Hematopoietic multipotent progenitor cell treated with erythropoietin and hydrocortisone succinate and interleukin-3 and kit ligand, for 4 days (in vitro differentiated cells): ENCODE data around the gene HNRNPK.

Source experiments
- DNase-seq: peaks from one replicate; pipeline ENCODE4 v3.0.0-alpha.2; 2015

The HNRNPK gene

GRCh38 chr9:83932011-83932410, 48.0 kb downstream of the HNRNPK start:
- peak; percentile 77 for DNase-seq

DNA sequence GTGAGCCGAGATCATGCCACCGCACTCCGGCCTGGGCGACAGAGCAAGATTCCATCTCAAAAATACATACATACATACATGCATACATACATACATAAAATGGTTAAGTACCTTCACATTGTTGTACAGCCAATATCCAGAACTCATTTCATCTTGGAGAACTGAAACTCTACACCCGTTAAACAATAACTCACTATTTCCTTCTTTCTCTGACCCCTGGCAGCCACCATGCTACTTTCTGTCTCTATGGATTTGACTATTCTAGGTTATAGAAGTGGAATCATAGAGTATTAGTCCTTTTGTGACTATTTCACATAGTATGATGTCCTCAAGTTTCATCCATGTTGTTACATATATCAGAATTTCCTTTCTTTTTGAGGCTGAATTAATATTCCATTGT, 49.1 kb downstream of the HNRNPK start:
- no peak for DNase-seq

GRCh38 chr9:83927591-83927990, 52.4 kb downstream of the HNRNPK start:
- no peak for DNase-seq

GRCh38 chr9:83920927-83921707, 58.9 kb downstream of the HNRNPK start, which contains the start of gene KIF27:
TSS of gene KIF27 (minus strand) at chr9:83921432. CDS start at chr9:83915591, 5,841 bp downstream.
- DNase-seq, result peak; percentile 99

- no peak for DNase-seq
Measured at GRCh38 chr9:83920469-83920926, 59.5 kb downstream of the HNRNPK start.

- no peak for DNase-seq
Measured at GRCh38 chr9:83919111-83919510, 60.9 kb downstream of the HNRNPK start.
